Measurements from ENCODE around the gene UCHL3.
"Not testable (repeated sequence)": the region's sequence is repeated elsewhere in the genome, so short reads cannot be mapped to it uniquely, and the experiment has no call there.

The UCHL3 gene
- total RNA-seq, result 1.9 to 2.2 reads per million in 2 donors

GRCh38 chr13:75549262-75550158 is at the start of gene UCHL3:
TSS of gene UCHL3 (plus strand) at chr13:75549791. CDS start at chr13:75549821, 30 bp downstream.
- DNase-seq, result peak; percentile 96

- DNase-seq, result no peak
Observed at GRCh38 chr13:75505327-75505726, 44.3 kb upstream of the UCHL3 start.

GRCh38 chr13:75506018-75506417 is 43.6 kb upstream of the UCHL3 start:
- DNase-seq, result no peak

GRCh38 chr13:75507027-75508001 is 42.3 kb upstream of the UCHL3 start:
- DNase-seq, result no peak

- DNase-seq, result no peak
Observed at GRCh38 chr13:75508002-75508548, 41.5 kb upstream of the UCHL3 start.

GRCh38 chr13:75511051-75511625 is 38.5 kb upstream of the UCHL3 start:
- DNase-seq, result no peak

GRCh38 chr13:75512253-75512652 is 37.3 kb upstream of the UCHL3 start:
- DNase-seq, result no peak

GRCh38 chr13:75513271-75513670 is 36.3 kb upstream of the UCHL3 start:
- no peak for DNase-seq

- DNase-seq, result no peak
Observed at GRCh38 chr13:75514080-75514995, 35.3 kb upstream of the UCHL3 start.

- DNase-seq, result no peak
Observed at GRCh38 chr13:75518439-75519088, 31.0 kb upstream of the UCHL3 start.

- no peak for DNase-seq
Observed at GRCh38 chr13:75521956-75522355, 27.6 kb upstream of the UCHL3 start.

- no peak for DNase-seq
Observed at GRCh38 chr13:75530549-75530961, 19.0 kb upstream of the UCHL3 start.

GRCh38 chr13:75533861-75534260 is 15.7 kb upstream of the UCHL3 start:
- DNase-seq, result no peak

- DNase-seq, result peak; percentile 55
Observed at GRCh38 chr13:75537401-75538365, 11.9 kb upstream of the UCHL3 start, which contains the start of gene COMMD6. TSS of gene COMMD6 (minus strand) at chr13:75537841. CDS start at chr13:75537805, 36 bp downstream.

GRCh38 chr13:75541287-75541686 is 8.3 kb upstream of the UCHL3 start:
- DNase-seq, result no peak

- no peak for DNase-seq
Observed at GRCh38 chr13:75541961-75542360, 7.6 kb upstream of the UCHL3 start.

- DNase-seq, result no peak
Observed at GRCh38 chr13:75544681-75545330, 4.8 kb upstream of the UCHL3 start.

- DNase-seq, result not testable (repeated sequence)
Observed at GRCh38 chr13:75545386-75545785, 4.2 kb upstream of the UCHL3 start.

GRCh38 chr13:75547917-75548316 is 1.7 kb upstream of the UCHL3 start:
- DNase-seq, result no peak
